A673 (cell line): ENCODE measurements around the gene DTL. TPM values are rescaled to one million over a fixed set of nuclear protein-coding genes. Genes with fewer than 3 reads are reported as not detected.

ENCODE experiments used
- BruUV-seq: library from RNA; stranded (reverse); fragments of 400-500 nt; replicated peaks from 2 replicates; lab custom pipeline; 2021; lab: Mats Ljungman, UMichigan
- CTCF ChIA-PET: fragments of 300-600 bp; sonication (Branson Sonifier 250); formaldehyde crosslinking; loops from one replicate; lab custom pipeline; 2022; ENCODE audit warnings: antibody characterized with exemption; lab: Charles Lee
- POLR2A ChIA-PET: fragments of 300-600 bp; sonication (Branson Sonifier 250); formaldehyde crosslinking; loops from one replicate; lab custom pipeline; 2022; ENCODE audit warnings: antibody characterized with exemption; ENCODE audit not compliant: low non-redundant PET; lab: Charles Lee
- DNase-seq: peaks from one replicate; pipeline ENCODE4 v3.0.0-alpha.2; 2015; ENCODE audit warnings: low spot score
- H3K27ac ChIP-seq: fragments of 200-600 bp; sonication (generic); 2 replicates; pipeline ENCODE4 v1.5.1; 2016; ENCODE audit warnings: mixed run types, low read depth, mild to moderate bottlenecking, mixed read lengths, antibody characterized with exemption, low read length; ENCODE audit not compliant: poor library complexity, severe bottlenecking
- H3K27me3 ChIP-seq: fragments of 200-600 bp; sonication (generic); replicated peaks from 2 replicates; pipeline ENCODE4 v1.6.1; 2017; ENCODE audit warnings: mixed run types, low read depth, mild to moderate bottlenecking, mixed read lengths, antibody characterized with exemption, low read length; ENCODE audit not compliant: insufficient read depth, poor library complexity
- H3K36me3 ChIP-seq: fragments of 200-600 bp; sonication (generic); 2 replicates; pipeline ENCODE4 v1.6.1; 2016; ENCODE audit warnings: mixed run types, mild to moderate bottlenecking, mixed read lengths, antibody characterized with exemption, low read length; ENCODE audit not compliant: insufficient read depth, poor library complexity, severe bottlenecking
- H3K4me1 ChIP-seq: fragments of 200-600 bp; sonication (generic); 2 replicates; pipeline ENCODE4 v1.6.1; 2017; ENCODE audit warnings: mixed run types, mild to moderate bottlenecking, mixed read lengths, antibody characterized with exemption, low read length; ENCODE audit not compliant: insufficient read depth, poor library complexity, severe bottlenecking
- H3K4me3 ChIP-seq: fragments of 200-600 bp; sonication (generic); 2 replicates; pipeline ENCODE4 v1.5.1; 2016; ENCODE audit warnings: low read depth, mixed run types, mild to moderate bottlenecking, mixed read lengths, low read length; ENCODE audit not compliant: poor library complexity, severe bottlenecking
- H3K9me3 ChIP-seq: fragments of 200-600 bp; sonication (generic); 2 replicates; pipeline ENCODE4 v1.6.1; 2016; ENCODE audit warnings: mixed run types, low read depth, mild to moderate bottlenecking, mixed read lengths, antibody characterized with exemption, low read length; ENCODE audit not compliant: poor library complexity, severe bottlenecking
- CTCF ChIP-seq: fragments of 300-800, 200-600 bp; sonication (generic); conservative IDR thresholded peaks from 2 replicates; pipeline ENCODE4 v1.5.1; 2017; ENCODE audit warnings: low read depth, mild to moderate bottlenecking, antibody characterized with exemption, low read length, moderate library complexity, mixed read lengths
- EZH2 ChIP-seq: fragments of 200-600 bp; sonication (generic); IDR thresholded peaks from 2 replicates; pipeline ENCODE4 v1.6.1; 2017; ENCODE audit warnings: borderline replicate concordance, low read depth, mild to moderate bottlenecking, mixed read lengths, antibody characterized with exemption, low read length; ENCODE audit not compliant: poor library complexity, severe bottlenecking
- intact Hi-C: fragments of 100-400 bp; cut with micrococcal nuclease; formaldehyde crosslinking; loops from one replicate; pipeline ENCODE4 v1.10.0; 2022; ENCODE audit not compliant: unreplicated experiment
- total RNA-seq: library from RNA; stranded (reverse); gene quantifications from 2 replicates; pipeline ENCODE4 v1.2.3, GENCODE V29; 2021

Gene DTL
- total RNA-seq, 1 experiment from 2014 or later = 84.3 TPM

- Histone ChIP-seq H3K27me3 (no peaks in the 10 kb centered on the region), H3K27ac (no peak overlapping the region), H3K4me3 (no peak overlapping the region), H3K9me3 (no peaks in the 10 kb centered on the region), H3K4me1 (no peaks in the 10 kb centered on the region), H3K36me3 (no peaks in the 10 kb centered on the region)
- TF ChIP-seq EZH2 = no peak
- TF ChIP-seq CTCF = no peak
- intact Hi-C loops = no loop called here
- no TSS peak for BruUV-seq
- DNase-seq = no peak
- ChIA-PET POLR2A (no interaction called here), CTCF (no interaction called here)
Observed at GRCh38 chr1:212135166-212135565, 99.6 kb downstream of the DTL start.

GRCh38 chr1:212137854-212138253 lies 102.3 kb downstream of the DTL start:
- H3K4me1 ChIP-seq = no peaks in the 10 kb centered on the region
- CTCF ChIA-PET = no interaction called here
- TF ChIP-seq EZH2 (no peak), CTCF (no peak)
- POLR2A ChIA-PET = no interaction called here
- no TSS peak for BruUV-seq
- no peak overlapping the region for H3K27ac ChIP-seq
- H3K27me3 ChIP-seq = no peaks in the 10 kb centered on the region
- DNase-seq = no peak
- intact Hi-C loops = no loop called here
- no peak overlapping the region for H3K4me3 ChIP-seq
- H3K9me3 ChIP-seq = no peaks in the 10 kb centered on the region
- no peaks in the 10 kb centered on the region for H3K36me3 ChIP-seq

- no peak for TF ChIP-seq CTCF
- TF ChIP-seq EZH2 = no peak
- Histone ChIP-seq H3K4me3 (no peak overlapping the region), H3K27ac (no peak overlapping the region), H3K36me3 (no peaks in the 10 kb centered on the region), H3K27me3 (no peaks in the 10 kb centered on the region), H3K9me3 (no peaks in the 10 kb centered on the region), H3K4me1 (no peaks in the 10 kb centered on the region)
- ChIA-PET POLR2A (no interaction called here), CTCF (no interaction called here)
- no peak for DNase-seq
- intact Hi-C loops = no loop called here
- no TSS peak for BruUV-seq
Observed at GRCh38 chr1:212138457-212138856, 102.9 kb downstream of the DTL start.
